ENCODE measurements around the gene SLC2A13. TPM values are rescaled to one million over a fixed set of nuclear protein-coding genes. Genes with fewer than 3 reads are reported as not detected.

SLC2A13 gene
- total RNA-seq, 4 donors from 2014 or later = 9.1 to 63.4 (median 33.1) TPM

DNA sequence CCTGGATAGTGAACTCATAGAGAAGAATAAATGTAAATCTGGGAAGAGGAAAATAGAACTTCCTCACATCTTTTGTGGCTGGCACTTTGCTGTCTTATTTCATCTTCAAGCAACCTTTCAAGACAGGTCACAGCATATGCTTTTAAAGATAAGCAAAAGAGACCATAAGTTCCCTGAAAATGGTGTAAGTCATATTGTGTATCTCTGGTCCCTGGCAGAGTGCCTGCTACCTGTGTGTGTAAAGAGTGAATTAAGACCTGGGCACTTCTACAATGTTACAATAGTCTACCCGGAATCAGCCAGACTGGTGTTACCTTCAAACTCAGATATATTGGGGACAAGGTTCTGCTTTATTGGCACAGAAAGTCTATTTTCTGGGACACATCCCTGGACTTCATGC is 168.8 kb downstream of the SLC2A13 start:
- H3K27ac ChIP-seq = no peak overlapping the region
- DNase-seq = no peak
- no peak overlapping the region for H3K4me3 ChIP-seq
- TF ChIP-seq, protein P1, sequence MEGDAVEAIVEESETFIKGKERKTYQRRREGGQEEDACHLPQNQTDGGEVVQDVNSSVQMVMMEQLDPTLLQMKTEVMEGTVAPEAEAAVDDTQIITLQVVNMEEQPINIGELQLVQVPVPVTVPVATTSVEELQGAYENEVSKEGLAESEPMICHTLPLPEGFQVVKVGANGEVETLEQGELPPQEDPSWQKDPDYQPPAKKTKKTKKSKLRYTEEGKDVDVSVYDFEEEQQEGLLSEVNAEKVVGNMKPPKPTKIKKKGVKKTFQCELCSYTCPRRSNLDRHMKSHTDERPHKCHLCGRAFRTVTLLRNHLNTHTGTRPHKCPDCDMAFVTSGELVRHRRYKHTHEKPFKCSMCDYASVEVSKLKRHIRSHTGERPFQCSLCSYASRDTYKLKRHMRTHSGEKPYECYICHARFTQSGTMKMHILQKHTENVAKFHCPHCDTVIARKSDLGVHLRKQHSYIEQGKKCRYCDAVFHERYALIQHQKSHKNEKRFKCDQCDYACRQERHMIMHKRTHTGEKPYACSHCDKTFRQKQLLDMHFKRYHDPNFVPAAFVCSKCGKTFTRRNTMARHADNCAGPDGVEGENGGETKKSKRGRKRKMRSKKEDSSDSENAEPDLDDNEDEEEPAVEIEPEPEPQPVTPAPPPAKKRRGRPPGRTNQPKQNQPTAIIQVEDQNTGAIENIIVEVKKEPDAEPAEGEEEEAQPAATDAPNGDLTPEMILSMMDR (IDR thresholded peaks at IDR 0.05) = no peak
- no peak for TF ChIP-seq POLR2A (IDR thresholded peaks at IDR 0.05)
- no peaks in the 10 kb centered on the region for H3K27me3 ChIP-seq
- no peaks in the 10 kb centered on the region for H3K36me3 ChIP-seq
- H3K9me3 ChIP-seq = no peaks in the 10 kb centered on the region
- peaks cover 0 to 4% (median 0%) of the 10 kb centered on the region in 4 donors for H3K4me1 ChIP-seq

DNA sequence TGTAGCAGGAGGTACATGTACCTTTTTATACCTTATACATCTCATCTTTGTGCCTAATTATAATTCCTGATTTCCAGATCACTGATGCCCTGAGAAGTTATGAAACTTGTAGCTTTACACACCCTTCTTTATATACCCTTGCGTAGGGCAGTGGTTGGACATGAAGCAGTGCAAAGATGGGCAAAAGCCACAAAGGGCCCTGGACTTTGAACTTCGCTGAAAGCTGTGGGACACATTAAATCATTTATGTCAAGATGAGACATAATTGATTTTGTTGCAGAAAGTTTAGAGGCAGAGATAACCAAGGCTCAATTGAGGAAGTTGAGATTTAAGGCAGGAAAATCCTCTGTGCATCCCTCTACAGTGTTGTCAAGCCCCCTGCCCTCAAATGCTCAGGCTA is 170.0 kb downstream of the SLC2A13 start:
- Histone ChIP-seq H3K27me3 (no peaks in the 10 kb centered on the region), H3K27ac (no peak overlapping the region), H3K36me3 (no peaks in the 10 kb centered on the region), H3K9me3 (no peaks in the 10 kb centered on the region), H3K4me3 (no peak overlapping the region), H3K4me1 (peaks cover 0 to 4% (median 0%) of the 10 kb centered on the region in 4 donors)
- no peak for TF ChIP-seq POLR2A (IDR thresholded peaks at IDR 0.05)
- TF ChIP-seq, protein P1 (IDR thresholded peaks at IDR 0.05) = no peak
- DNase-seq = no peak

DNA sequence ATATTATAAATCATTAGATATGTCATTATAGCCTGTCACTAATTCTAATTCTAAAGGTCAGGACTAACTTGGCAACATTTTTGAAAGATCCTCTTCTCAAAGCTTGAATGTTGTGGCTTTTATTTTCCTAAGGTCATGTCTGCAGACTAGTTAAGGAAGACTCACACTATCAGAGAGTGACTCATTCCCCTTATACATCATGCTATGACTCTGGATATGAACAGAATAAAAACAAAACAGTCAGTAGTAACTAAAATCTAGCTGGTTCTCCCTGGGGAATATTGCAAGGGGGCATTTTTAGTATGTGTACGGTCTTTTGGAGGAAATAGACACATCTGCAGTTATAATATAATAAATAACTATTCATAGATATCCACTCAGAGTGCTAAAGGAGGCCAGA is 170.6 kb downstream of the SLC2A13 start:
- TF ChIP-seq, protein P1 (IDR thresholded peaks at IDR 0.05) = no peak
- no peak for TF ChIP-seq POLR2A (IDR thresholded peaks at IDR 0.05)
- H3K36me3 ChIP-seq = no peaks in the 10 kb centered on the region
- no peaks in the 10 kb centered on the region for H3K9me3 ChIP-seq
- H3K4me1 ChIP-seq = peaks cover 0 to 4% (median 0%) of the 10 kb centered on the region in 4 donors
- DNase-seq = no peak
- H3K4me3 ChIP-seq = no peak overlapping the region
- H3K27me3 ChIP-seq = no peaks in the 10 kb centered on the region
- H3K27ac ChIP-seq = no peak overlapping the region

DNA sequence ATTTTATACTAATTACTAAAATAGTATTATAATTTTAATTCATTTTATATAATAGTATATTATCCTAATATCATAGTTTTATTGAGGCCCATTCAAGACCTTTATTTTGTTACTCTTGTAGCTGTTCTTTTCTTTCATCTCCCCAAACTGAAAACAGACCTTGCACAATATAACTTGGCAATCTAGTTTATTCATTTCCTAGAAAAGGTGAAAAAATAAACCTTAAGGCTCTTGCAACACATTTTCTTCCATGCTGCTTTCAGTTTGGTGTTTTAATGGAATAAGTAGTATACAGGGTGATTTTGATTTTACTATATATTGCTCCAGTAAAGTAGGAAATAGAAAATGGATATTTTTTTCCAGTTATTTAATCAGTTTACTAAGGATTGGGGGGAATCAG is 174.0 kb downstream of the SLC2A13 start:
- H3K4me1 ChIP-seq = peaks cover 0 to 4% (median 0%) of the 10 kb centered on the region in 4 donors
- no peaks in the 10 kb centered on the region for H3K36me3 ChIP-seq
- no peak overlapping the region for H3K27ac ChIP-seq
- H3K9me3 ChIP-seq = no peaks in the 10 kb centered on the region
- no peak overlapping the region for H3K4me3 ChIP-seq
- H3K27me3 ChIP-seq = no peaks in the 10 kb centered on the region
- no peak for DNase-seq
- no peak for TF ChIP-seq POLR2A (IDR thresholded peaks at IDR 0.05)
- TF ChIP-seq, protein P1 (IDR thresholded peaks at IDR 0.05) = no peak

DNA sequence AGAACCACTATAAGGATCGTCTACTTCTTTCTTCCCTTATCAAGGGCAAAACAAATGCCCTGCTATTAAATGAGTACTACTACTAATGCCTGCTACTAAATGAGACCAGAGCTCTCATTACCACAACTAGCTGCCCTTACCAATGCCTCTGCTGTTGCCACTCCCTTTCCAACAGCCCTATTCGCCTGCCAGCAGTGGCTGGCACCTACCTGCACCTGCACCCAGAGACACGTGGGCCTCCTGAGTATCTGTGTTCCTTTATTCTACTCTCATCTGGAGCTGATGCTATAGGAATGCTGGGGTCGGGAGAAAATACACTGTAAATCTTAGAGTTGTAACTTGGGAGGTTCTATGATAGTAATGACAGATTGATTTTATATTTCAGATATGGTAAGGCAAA is 174.7 kb downstream of the SLC2A13 start:
- H3K36me3 ChIP-seq = no peaks in the 10 kb centered on the region
- H3K4me1 ChIP-seq = peaks cover 0 to 4% (median 0%) of the 10 kb centered on the region in 4 donors
- TF ChIP-seq, protein P1 (IDR thresholded peaks at IDR 0.05) = no peak
- TF ChIP-seq POLR2A (IDR thresholded peaks at IDR 0.05) = no peak
- no peak overlapping the region for H3K4me3 ChIP-seq
- DNase-seq = no peak
- no peak overlapping the region for H3K27ac ChIP-seq
- no peaks in the 10 kb centered on the region for H3K27me3 ChIP-seq
- no peaks in the 10 kb centered on the region for H3K9me3 ChIP-seq

DNA sequence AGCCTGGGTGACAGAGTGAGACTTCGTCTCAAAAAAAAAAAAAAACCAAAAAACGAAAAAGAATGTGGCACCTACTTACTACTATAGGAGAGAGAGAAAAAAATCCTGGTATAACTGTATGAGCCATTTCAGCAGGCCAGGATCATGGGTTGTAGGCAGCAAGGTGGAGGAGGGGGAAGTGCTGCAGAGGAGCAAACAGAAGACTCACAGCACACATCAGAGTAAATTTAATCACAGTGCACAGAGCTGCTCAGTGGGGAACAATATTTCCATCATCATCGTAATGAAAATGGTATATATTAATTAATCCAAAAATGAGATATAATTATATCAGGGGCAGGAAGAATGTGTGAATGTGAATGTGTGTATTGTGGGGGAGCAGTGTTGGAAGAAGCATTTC is 175.8 kb downstream of the SLC2A13 start:
- TF ChIP-seq, protein P1 (IDR thresholded peaks at IDR 0.05) = no peak
- no peak for TF ChIP-seq POLR2A (IDR thresholded peaks at IDR 0.05)
- no peak overlapping the region for H3K4me3 ChIP-seq
- no peaks in the 10 kb centered on the region for H3K4me1 ChIP-seq
- H3K9me3 ChIP-seq = no peaks in the 10 kb centered on the region
- no peak overlapping the region for H3K27ac ChIP-seq
- no peaks in the 10 kb centered on the region for H3K27me3 ChIP-seq
- no peak for DNase-seq
- H3K36me3 ChIP-seq = no peaks in the 10 kb centered on the region
